Measurements from ENCODE around the gene TSSK1B.

TSSK1B gene

GRCh38 chr5:113427871-113428574 lies 6.8 kb downstream of the TSSK1B start:
- TF ChIP-seq REST (IDR thresholded peaks at IDR 0.05; ENCODE audit: insufficient read depth in 1 of 2, low read depth in 2 of 2, low read length in 2 of 2) (no peak), POLR2AphosphoS5 (IDR thresholded peaks at IDR 0.05; ENCODE audit: low read depth, low read length) (no peak), TAF1 (IDR thresholded peaks at IDR 0.05; ENCODE audit: borderline replicate concordance, insufficient read depth, low read length) (no peak), FOXP2 (optimal IDR thresholded peaks at IDR 0.05; ENCODE audit: borderline replicate concordance, extremely low read depth, extremely low read length, insufficient read depth) (no peak), SIN3A (IDR thresholded peaks at IDR 0.05; ENCODE audit: borderline replicate concordance, insufficient read depth, low read length) (no peak)

- TF ChIP-seq POLR2AphosphoS5 (IDR thresholded peaks at IDR 0.05; ENCODE audit: low read depth, low read length) (no peak), FOXP2 (optimal IDR thresholded peaks at IDR 0.05; ENCODE audit: borderline replicate concordance, extremely low read depth, extremely low read length, insufficient read depth) (no peak), TAF1 (IDR thresholded peaks at IDR 0.05; ENCODE audit: borderline replicate concordance, insufficient read depth, low read length) (no peak), SIN3A (IDR thresholded peaks at IDR 0.05; ENCODE audit: borderline replicate concordance, insufficient read depth, low read length) (no peak)
These were observed 8.9 kb downstream of the TSSK1B start for GRCh38 chr5:113425909-113426308.

- TF ChIP-seq SIN3A (IDR thresholded peaks at IDR 0.05; ENCODE audit: borderline replicate concordance, insufficient read depth, low read length), result no peak
- no peak for TF ChIP-seq TAF1 (IDR thresholded peaks at IDR 0.05; ENCODE audit: borderline replicate concordance, insufficient read depth, low read length)
- TF ChIP-seq REST (IDR thresholded peaks at IDR 0.05; ENCODE audit: insufficient read depth in 1 of 2, low read depth in 2 of 2, low read length in 2 of 2), result no peak
- no peak for TF ChIP-seq POLR2AphosphoS5 (IDR thresholded peaks at IDR 0.05; ENCODE audit: low read depth, low read length)
- no peak for TF ChIP-seq FOXP2 (optimal IDR thresholded peaks at IDR 0.05; ENCODE audit: borderline replicate concordance, extremely low read depth, extremely low read length, insufficient read depth)
These were observed 13.1 kb downstream of the TSSK1B start for GRCh38 chr5:113421693-113422092.

- TF ChIP-seq TAF1 (IDR thresholded peaks at IDR 0.05; ENCODE audit: borderline replicate concordance, insufficient read depth, low read length) (no peak), SIN3A (IDR thresholded peaks at IDR 0.05; ENCODE audit: borderline replicate concordance, insufficient read depth, low read length) (no peak), POLR2AphosphoS5 (IDR thresholded peaks at IDR 0.05; ENCODE audit: low read depth, low read length) (no peak), FOXP2 (optimal IDR thresholded peaks at IDR 0.05; ENCODE audit: borderline replicate concordance, extremely low read depth, extremely low read length, insufficient read depth) (no peak), REST (IDR thresholded peaks at IDR 0.05; ENCODE audit: insufficient read depth in 1 of 2, low read depth in 2 of 2, low read length in 2 of 2) (no peak)
These were observed 29.3 kb downstream of the TSSK1B start for GRCh38 chr5:113405530-113405929.

GRCh38 chr5:113404269-113404668 lies 30.5 kb downstream of the TSSK1B start:
- no peak for TF ChIP-seq SIN3A (IDR thresholded peaks at IDR 0.05; ENCODE audit: borderline replicate concordance, insufficient read depth, low read length)
- TF ChIP-seq TAF1 (IDR thresholded peaks at IDR 0.05; ENCODE audit: borderline replicate concordance, insufficient read depth, low read length), result no peak
- TF ChIP-seq REST (IDR thresholded peaks at IDR 0.05; ENCODE audit: insufficient read depth in 1 of 2, low read depth in 2 of 2, low read length in 2 of 2), result no peak
- TF ChIP-seq POLR2AphosphoS5 (IDR thresholded peaks at IDR 0.05; ENCODE audit: low read depth, low read length), result no peak
- no peak for TF ChIP-seq FOXP2 (optimal IDR thresholded peaks at IDR 0.05; ENCODE audit: borderline replicate concordance, extremely low read depth, extremely low read length, insufficient read depth)
